Forelimb muscle (tissue), 1 donor: ENCODE data around the gene SLX9. TPM values are rescaled to one million over a fixed set of nuclear protein-coding genes. Genes with fewer than 3 reads are reported as not detected.
A peak's percentile ranks its signal among the peaks of the same experiment; 100 is the strongest.

Source experiments
- DNase-seq: peaks from one replicate; pipeline ENCODE4 v3.0.0-alpha.2; 2013; ENCODE audit warnings: low read depth
- polyA plus RNA-seq: library from polyadenylated mRNA; unstranded; fragments of 120-200 nt; gene quantifications from one replicate; pipeline ENCODE4 v1.2.1, GENCODE V29; 2013; ENCODE audit not compliant: insufficient read length

The SLX9 gene
- polyA plus RNA-seq, 1 donor = 23.4 TPM

DNA sequence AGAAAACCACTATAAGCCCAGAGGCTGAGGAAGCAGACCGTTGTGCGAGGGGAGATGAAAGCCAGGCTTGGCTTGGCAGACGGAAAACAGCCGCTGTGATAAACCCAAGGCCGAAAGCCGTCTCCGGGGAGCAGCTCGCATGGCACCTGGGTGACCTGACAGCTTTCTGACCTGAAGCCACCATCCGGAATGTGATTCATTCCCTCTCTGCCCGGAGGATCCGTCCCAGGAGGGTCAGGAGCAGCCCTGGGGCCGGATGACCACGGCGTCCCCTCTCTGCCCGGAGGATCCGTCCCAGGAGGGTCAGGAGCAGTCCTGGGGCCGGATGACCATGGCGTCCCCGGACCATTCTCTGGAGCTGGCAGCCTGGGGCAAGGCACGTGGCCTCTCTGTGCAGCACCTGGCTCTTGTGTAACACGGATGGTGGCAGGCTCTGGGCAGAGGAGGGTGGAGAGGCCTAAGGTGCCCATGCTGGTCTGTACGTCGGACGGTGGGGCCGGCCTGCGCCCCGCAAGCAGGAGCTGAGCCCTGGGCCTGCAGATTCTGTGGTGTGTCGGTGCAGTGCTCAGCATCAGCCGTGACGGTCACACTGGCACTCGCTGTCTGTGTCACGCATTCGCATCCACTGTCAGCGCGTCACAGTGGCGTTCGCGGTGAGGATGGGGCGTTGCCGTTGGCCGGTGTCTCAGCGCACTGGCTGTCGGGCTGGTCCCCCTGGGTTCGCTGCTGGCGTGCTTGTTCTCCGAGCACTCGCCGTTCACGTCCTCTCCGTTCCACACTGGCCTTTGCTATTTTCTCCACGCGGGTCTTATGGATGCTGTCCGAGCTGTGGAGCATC is 50.3 kb downstream of the SLX9 start:
- DNase-seq = no peak

DNA sequence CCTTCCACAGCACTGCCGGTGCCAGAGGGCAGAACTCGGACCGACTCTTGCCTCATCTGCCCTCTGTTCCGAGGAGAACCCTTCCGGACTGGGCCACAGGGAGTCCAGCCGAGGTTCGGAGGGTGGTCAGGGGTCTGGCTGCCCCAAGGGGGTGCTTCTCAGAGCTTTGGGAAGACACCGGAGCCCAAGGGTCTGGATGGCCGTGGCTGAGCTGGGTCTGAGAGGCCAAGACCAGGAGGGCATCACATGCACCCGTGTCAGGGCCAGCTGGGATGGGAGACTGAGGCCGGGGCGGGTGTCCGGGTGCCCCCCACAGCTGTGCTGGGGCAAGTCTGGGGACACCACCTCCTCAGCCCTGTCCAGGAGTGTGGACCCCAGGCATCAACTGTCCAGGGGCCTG is 51.1 kb downstream of the SLX9 start:
- DNase-seq = no peak

GRCh38 chr21:44991538-44992483 is 52.0 kb downstream of the SLX9 start:
- DNase-seq = no peak

DNA sequence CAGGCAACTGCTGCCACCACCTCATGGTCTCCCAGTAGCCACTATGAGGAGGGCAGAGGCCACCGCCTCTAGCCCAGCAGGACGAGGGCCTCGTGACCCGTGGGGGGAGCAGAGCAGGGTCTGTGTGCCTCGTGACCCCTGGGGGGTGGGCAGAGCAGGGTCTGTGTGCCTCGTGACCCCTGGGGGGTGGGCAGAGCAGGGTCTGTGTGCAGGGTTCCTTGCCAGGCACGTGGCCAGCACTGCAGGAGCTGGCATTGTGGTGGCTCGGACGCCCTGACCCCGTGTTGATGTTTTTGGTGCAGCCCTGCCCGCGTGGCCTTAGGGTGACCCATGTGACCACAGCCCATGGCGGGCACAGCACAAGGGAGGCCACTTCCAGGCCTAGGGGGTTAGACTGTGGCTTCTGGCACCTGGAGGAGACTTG is 52.8 kb downstream of the SLX9 start:
- no peak for DNase-seq

- DNase-seq = no peak
Measured at GRCh38 chr21:44993321-44994046, 53.7 kb downstream of the SLX9 start.

DNA sequence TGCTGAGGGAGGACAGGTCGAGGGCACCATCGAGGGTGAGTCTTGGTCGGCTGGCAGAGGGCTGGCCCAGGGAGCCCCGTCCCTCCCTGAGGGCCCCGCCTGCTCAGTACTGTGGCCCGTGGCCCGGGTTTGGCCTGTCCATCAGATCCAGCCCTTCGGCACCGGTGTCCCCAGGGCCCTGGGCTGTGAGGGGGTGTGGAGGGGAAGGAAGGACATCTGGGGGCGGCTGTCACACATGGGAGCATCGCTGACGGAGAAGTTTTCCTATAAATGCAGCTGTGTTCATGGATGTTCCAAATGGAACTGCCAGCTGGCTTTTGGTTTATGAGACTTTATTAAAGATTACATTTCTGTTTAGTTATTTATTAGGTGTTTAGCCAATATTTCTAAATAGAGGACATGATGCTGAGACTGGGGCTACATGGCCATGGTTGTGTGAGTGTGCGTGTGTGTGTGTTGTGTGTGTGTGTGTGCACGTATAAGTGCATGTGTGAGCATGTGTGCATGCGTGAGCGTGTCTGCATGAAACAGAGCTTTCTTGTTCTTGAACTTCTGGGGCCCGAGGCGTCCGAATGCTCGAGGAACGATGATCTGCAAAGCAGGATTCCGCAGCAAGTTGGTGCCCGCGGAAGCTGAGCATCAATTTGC is 54.3 kb downstream of the SLX9 start:
- DNase-seq = peak; percentile 95

DNA sequence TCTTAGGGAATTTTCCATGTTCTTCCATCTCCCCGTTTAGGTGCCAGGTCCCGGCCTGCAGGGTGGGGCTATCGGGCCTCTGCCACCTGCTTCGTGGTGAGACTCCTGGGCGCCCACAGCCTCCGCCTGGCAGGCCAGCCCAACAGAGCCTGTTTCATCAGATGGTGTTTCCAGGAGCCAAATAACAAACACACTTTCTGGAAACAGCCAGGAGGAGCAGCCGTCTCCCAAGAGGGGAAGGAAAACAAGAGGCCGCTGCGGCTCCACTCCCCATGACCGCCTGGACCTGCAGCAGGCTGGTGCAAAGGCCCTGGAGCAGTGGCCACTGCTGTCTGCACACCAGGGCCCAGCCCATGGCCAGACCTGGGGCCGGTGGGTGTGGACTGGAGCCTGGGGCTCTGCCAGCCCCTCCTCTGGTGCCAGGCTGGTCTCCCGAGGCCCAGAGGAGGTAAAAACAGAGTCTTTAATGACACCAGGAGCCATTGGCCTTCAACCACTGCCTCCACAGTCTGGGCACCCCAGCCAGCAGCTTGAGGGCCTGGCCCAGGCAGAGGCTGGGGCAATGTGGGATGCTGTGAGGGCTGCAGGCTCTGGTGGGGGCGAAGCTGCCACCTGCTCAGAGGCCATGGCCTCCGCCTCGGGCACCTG is 55.0 kb downstream of the SLX9 start:
- DNase-seq = no peak

DNA sequence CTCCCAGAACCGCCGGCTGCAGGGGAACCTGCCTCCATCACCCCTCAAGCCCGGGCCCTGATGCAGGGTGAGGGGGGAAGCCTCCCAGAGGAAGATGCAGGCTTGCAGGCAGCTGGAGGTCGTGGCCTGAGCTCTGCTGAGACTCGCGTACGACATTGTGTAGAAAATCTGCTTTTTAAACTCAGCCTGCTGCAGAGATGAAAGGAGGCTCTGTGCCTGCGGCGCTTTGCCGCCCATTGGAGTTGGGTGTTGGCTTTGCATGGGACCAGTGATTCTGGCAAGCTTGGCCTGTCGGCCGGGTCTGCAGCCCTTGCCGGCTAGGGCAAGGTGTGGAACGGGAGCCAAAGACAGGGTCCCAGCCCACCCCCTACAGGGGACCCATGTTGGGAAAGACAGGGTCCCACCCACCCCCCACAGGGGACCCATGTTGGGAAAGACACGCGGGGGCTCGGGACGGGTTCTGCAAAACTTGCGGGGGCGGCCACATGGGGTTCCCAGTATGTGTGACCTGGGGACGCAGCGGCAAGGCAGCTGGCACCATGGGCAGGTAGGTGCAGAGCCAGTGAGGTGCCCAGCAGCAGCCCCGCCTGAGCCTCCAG is 55.6 kb downstream of the SLX9 start:
- no peak for DNase-seq

- no peak for DNase-seq
Measured at GRCh38 chr21:44996096-44996495, 56.3 kb downstream of the SLX9 start.

DNA sequence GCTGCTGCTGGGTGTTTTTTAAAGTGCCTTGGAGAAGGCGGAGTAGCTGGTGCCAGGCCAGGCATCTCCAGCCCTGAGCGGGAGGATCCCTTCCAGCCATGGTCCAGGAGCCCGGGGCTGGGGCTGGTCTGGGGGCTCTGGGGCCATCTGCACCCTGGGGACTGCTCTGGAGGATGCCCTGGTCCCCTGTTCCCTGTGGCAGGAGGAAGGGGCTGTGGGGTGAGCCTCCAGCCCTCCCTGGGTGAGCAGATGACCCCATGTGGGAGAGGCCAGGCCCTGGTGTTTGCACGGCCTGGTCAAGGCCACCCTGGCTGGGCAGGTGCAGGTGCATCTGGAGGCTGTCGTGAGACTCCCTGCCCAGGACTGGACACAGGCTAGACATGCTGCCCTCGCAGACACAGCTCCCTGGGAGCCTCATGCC is 56.7 kb downstream of the SLX9 start:
- no peak for DNase-seq

- DNase-seq = no peak
Measured at GRCh38 chr21:44996983-44997936, 57.4 kb downstream of the SLX9 start.

GRCh38 chr21:44998086-44998620 is 58.3 kb downstream of the SLX9 start:
- DNase-seq = no peak

GRCh38 chr21:44998621-44999427 is 59.0 kb downstream of the SLX9 start:
- no peak for DNase-seq

DNA sequence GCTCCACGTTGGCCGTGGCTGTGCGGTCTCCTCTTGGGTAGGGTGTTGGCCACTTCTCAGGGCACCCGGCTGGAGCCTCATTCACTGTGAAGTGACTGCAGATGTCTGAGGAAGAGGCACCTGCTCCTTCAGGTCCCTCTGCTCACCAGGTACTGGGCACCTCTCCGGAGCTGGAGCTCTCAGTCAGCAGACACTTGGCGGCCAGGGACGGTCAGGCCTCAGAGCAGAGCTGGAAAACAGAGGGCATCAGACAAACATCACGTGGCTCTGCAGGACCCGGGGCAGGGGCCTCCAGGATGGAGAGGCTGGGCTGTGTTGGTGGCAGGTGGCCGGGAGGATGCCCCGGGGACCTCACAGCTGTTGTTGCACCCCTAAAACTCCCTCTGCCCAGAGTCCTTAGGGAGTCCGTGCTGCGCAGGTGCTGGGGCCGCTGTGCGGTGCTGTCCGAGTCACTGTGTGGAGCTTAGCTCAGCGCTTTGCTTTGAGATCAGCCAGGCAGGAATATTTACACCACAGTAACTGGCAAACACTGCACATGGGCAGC is 59.7 kb downstream of the SLX9 start:
- DNase-seq = no peak

DNA sequence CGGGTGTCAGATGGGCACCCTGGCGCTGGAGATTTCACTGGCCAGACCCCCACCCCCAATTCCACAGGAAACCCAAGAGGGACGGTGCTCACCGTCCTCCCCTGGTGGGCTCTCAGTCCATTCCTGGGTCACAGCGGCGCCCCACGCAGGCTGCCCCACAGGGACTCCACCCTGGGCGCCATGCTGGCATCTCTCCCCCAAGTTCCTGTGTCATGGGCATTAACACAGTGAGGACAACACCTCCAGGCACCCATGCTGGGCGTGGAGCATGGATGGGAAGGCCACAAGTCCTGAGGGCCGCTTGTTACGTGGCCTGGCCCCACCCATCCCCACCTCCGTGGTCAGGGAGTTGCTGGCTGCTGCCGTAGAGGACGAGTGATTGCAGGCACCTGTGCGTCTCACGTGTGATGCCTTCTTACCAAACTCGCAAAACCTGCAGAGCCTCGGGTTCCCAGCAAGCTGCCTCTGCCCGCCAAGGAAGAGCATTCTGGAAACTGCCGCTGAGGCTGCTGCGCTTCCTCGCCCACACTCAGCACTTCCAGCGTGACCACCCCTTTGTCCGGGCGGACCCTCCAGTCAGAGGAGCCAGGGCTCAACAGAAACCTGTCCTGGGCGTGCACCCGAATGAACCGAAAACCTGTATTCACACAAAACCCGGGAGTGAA is 60.3 kb downstream of the SLX9 start:
- DNase-seq = no peak

- DNase-seq = no peak
Measured at GRCh38 chr21:45000637-45001133, 60.9 kb downstream of the SLX9 start.
